Hippocampal formation (tissue), 2 donors: Measurements from ENCODE around the gene TSC22D4.
"Not testable (repeated sequence)": the region's sequence is repeated elsewhere in the genome, so short reads cannot be mapped to it uniquely, and the experiment has no call there.

Experiments
- DNase-seq, 2 donors: peaks; one replicate each; lab custom pipeline; 2025; lab: John Stamatoyannopoulos, UW

The TSC22D4 gene

DNA sequence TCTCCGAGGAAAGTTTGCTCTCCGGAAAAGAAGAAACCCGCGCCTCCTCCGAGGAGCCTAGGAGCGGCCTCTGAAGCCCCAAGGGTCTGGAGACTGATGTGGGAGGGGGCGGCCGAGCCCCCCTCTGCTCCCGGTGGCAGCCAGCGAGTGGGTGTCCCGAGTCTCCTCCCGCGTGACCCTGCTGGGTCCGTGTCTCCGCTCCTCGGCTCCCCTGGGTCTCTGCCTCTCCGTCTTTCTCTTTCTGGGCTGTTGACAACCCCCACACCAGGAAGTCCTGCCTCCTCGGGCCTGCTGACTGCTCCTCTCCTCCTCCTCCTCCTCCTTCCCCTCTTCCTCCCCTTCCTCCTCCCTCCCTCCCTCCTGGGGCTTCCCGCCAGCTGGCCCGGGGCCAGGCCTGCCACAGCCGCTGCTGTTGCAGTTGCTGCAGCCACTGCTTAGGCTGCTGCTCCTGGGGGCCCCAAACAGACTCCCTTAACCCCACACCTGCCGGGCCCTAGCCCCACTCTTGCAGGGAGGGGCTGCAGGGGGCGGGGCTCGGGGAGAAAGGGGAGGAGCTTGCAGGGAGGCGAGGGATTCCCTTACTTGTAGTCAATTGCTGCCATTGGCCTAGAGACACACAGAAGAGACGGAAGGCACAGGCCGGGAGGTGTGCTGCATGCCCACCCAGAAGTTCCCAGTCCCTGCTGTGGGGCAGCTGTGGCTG lies at the start of gene TSC22D4:
TSS of gene TSC22D4 (minus strand) at position 257 of the 703 bp plus-strand sequence. CDS start 1,176 bp downstream, outside the sequence.
- DNase-seq: peak; percentile 95 to 96

DNA sequence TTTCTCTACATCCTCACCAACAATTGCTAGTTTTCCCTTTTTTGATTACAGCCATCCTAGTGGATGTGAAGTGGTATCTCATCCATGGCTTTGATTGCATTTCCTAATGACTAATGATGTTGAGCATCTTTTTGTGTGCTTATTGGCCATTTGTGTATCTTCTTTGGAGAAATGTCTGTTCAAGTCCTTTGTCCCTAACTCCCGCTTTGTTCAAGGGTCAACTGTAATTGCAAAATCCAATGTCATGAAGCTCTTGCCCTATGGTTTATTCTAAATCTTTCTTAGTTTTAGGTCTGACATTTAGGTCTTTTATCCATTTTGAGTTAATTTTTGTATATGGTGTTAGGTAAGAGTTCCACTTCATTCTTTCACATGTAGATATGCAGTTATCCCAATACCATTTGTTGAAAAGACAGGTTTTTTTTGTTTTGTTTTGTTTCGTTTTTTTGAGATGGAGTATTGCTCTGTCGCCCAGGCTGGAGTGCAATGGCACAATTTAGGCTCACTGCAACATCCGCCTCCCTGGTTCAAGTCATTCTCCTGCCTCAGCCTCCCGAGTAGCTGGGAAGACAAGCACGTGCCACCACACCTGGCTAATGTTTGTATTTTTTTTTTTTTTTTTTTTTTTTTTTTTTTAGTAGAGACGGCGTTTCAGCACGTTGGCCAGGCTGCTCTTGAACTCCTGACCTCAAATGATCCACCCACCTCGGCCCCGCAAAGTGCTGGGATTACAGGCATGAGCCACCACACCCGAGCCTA lies 49.3 kb upstream of the TSC22D4 start:
- DNase-seq: not testable (repeated sequence)

DNA sequence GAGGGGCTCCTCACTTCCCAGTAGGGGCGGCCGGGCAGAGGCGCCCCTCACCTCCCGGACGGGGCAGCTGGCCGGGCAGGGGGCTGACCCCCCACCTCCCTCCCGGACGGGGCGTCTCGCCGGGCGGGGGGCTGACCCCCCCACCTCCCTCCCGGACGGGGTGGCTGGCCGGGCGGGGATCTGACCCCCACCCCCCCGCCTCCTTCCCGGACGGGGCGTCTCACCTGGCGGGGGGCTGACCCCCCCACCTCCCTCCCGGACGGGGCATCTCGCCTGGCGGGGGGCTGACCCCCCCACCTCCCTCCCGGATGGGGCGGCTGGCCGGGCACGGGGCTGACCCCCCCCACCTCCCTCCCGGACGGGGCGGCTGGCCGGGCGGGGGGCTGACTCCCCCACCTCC lies 44.2 kb upstream of the TSC22D4 start:
- DNase-seq: not testable (repeated sequence)

DNA sequence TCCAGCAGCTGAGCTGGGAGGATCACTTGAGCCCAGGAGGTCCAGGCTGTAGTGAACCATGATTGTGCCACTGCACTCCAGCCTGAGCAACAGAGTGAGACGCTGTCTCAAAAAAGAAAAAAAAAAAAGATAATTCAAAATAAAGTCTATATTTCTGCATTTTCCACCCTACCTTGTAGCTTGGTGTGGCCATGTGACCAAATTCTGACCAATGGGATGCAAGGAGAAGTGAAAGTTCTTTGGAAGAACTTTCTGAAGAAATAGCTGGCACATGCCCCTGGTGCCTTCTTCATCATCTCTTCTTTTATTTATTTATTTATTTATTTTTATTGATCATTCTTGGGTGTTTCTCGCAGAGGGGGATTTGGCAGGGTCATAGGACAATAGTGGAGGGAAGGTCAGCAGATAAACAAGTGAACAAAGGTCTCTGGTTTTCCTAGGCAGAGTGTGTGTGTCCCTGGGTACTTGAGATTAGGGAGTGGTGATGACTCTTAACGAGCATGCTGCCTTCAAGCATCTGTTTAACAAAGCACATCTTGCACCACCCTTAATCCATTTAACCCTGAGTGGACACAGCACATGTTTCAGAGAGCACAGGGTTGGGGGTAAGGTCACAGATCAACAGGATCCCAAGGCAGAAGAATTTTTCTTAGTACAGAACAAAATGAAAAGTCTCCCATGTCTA lies 43.0 kb upstream of the TSC22D4 start:
- DNase-seq: not testable (repeated sequence)

DNA sequence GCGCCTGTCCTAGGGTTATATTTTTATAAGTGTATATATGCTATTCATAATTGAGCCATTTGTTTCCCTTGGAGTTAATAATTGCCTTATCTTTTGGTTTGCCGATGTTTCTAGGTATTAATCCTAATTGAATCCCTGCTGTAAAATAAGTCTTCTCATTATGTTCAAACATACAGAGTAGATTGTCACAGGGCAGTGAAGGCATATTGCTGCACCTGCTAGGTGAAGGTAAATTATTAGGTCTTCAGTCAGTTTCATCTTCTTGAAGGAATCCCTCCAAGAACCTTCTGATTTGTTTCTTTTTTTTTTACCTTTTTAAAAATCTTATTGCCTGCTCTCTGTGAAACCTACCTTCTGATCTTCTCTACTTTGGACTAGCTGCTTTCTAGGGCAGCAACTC lies 42.1 kb upstream of the TSC22D4 start:
- DNase-seq: no peak

DNA sequence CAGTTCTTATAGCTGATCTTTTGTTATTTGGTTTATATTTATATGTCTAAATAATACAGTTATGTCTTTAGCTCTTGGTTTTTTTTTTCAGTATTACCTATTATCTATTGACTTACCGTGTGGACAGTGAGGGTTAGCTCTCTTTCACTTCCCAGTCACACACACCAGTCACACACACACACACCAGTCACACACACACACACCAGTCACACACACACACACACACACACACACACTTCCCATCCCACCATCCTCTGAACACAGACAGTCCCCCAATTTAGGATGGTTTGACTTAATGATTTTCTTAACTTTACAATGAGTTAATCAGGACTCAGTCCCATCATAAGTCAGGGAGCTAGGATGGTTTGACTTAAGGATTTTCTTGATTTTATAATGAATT lies 41.1 kb upstream of the TSC22D4 start:
- DNase-seq: no peak

DNA sequence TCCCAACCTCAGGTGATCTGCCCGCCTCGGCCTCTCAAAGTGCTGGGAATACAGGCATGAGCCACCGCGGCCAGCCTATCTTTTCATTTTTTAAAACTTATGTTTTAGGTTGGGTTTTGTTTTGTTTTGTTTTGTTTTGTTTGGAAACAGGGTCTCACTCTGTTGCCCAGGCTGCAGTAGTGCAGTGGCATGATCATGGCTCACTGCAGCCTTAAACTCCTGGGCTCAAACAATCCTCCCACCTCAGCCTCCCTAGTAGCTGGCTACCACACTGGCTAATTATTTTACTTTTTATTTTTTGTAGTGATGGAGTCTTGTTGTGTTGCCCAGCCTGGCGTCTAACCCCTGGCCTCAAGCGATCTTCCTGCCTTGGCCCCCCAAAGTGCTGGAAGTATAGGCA lies 40.6 kb upstream of the TSC22D4 start:
- no peak for DNase-seq

DNA sequence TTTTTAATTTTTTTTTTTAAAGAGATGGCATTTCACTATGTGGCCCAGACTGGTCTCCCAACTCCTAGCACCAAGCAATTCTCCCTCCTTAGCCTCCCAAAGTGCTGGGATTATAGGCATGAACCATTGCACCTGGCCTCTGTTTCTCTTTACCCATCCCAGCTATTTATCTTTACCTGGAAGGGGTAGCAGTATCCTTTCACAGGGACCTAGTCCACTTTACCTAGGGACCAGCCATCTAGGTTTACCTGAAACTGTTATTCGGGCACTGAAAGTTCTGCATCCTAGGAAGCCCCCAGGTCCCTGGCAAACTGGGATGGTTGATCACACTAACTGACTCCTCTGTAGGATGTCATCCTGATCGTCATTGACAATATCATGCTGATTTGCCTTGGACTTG lies 38.3 kb upstream of the TSC22D4 start:
- no peak for DNase-seq

DNA sequence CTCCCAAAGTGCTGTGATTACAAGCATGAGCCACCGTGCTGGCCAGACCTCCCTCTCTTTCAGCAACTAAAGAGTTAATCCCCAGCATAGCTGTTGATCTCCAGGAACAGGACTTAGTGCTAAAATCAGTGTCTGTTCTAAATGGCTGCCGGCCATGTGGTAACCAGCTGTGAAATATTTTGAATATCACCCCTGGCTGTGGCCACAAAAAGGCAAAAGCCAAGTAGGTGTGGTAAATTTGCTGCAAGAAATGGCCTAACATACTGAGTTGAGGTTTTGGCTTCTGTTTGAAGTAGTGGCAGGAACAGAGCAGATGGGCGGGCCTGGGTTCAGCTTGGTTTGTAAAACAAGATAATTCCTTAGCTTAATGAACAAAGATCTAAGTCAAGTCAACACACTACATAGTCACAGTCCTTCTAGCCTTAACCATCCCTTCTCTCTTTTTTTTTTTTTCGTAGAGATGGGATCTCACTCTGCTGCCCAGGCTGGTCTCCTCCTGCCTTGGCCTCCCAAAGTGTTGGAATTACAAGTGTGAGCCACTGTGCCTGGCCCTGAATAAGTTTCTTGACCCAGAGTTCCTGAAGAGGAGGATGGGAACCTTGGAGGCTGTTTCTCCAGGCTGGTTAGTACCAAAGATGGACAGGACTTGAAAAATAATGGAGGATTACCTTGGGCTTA lies 37.3 kb upstream of the TSC22D4 start:
- no peak for DNase-seq

DNA sequence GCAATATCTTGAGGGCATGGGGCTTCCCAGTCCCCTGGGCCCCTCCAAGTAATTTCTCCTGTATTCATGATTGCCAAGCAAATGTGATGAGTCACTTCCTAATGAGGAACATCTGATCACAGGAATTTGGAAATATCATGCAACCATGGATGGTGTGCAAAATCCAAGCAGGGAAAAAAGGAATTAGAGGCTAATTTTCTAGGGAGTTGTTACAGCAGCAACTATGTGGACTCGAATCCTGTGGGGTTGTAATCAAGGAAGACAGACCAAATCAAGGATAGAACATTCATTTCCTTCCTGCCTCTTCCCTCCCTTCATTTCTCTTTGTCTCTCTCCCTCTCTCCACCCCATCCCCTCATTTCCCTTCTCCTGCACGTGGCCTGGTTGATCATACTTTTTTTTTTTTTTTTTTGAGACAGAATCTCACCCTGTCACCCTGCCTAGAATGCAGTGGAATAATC lies 36.1 kb upstream of the TSC22D4 start:
- DNase-seq: no peak

DNA sequence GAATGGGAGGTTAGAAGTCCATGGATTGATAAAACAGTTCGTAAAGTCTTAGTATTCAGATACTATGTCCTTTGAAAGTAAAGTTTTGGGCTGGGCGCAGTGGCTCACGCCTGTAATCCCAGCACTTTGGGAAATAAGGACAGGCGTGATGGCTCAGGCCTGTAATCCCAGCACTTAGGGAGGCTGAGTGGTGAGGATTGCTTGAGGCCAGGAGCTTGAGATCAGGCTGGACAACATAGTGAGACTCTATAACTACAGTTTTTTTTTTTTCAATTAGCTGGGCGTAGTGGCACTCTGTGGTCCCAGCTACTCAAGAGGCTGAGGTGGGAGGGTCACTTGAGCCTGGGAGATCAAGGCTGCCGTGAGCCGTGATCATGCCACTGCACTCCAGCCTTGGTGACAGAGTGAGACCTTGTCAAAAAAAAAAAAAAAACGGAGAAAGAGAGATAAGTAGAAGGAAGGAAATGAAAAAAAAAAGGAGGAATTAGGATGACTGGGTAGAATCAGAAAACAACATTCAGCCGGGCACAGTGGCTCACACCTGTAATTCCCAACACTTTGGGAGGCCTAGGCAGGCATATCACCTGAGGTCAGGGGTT lies 34.3 kb upstream of the TSC22D4 start:
- no peak for DNase-seq

DNA sequence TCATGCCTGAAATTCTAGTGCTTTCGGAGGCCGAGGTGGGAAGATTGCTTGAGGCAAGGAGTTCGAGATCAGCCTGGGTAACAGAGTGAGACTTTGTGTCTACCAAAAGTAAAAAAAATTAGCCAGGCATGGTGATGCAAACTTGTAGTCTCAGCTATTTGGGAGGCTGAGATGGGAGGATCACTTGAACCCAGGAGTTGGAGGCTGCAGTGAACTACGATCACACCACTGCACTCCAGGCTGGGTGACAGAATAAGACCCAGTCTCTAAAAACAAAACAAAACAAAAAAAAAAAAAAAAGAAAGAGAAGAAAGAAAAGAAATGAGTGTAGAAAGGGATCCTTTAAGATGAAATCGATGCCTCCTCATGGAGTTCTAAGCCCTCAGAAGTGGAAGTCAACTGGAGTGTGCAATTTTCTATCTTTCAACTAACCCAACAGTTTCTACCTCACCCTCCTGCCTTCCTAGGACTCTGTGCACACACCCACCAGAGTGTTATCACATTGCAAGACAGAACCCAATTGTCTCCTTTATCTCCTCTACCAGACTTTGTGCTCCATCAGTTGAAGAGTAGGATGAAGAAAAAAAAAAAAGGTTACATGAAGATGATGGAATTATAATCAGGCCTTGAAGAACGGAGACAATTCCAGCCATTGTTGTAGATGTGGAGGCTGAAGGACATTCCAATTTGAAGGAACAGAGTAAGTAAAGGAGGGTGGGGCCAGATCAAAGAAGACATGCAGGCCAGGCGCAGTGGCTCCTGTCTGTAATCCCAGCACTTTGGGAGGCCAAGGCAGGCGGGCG lies 31.6 kb upstream of the TSC22D4 start:
- DNase-seq: no peak

DNA sequence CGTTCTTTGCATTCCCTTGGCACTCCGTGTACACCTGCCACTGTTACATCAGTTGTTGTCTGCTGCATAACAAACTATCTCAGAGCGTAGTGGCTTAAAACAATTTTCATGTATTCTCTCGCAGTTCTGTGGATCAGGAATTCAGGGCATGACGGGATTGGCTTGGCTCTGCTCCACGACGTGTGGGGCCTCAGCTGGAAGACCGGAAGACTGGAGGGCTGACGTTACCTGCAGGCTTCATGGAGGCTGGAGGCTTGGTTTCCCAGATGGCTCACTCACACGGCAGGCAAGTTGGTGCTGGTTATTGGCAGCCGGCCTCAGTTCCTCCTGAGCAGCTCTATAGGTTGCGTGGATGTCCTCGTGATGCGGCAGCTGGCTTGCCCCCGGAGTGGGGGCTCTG lies 30.2 kb upstream of the TSC22D4 start:
- DNase-seq: peak in 1 of 2 donors; percentile 8

DNA sequence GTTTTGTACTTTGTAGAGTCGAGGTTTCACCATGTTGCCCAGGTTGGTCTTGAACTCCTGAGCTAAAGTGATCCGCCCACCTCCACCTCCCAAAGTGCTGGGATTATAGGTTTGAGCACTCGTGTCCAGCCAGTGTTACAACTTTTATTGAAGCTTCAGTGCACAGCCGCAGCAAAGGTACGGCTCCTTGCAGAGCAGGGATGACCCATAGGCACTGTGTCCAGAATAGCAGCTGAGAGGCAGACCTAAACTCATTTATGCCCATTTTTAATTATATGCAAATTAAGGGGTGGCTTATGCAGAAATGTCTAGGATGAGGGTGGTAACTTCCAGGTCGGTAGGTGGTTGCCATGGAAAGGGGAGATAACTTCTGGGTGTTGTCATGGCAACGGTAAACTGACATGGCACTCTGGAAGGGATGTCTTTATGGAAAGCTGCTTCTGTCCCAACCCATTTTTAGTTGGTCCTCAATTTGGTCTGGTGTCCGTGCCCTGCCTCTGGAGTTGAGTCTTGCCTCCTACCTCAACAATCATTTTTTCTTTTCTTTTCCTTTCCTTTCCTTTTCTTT lies 27.4 kb upstream of the TSC22D4 start:
- no peak for DNase-seq

DNA sequence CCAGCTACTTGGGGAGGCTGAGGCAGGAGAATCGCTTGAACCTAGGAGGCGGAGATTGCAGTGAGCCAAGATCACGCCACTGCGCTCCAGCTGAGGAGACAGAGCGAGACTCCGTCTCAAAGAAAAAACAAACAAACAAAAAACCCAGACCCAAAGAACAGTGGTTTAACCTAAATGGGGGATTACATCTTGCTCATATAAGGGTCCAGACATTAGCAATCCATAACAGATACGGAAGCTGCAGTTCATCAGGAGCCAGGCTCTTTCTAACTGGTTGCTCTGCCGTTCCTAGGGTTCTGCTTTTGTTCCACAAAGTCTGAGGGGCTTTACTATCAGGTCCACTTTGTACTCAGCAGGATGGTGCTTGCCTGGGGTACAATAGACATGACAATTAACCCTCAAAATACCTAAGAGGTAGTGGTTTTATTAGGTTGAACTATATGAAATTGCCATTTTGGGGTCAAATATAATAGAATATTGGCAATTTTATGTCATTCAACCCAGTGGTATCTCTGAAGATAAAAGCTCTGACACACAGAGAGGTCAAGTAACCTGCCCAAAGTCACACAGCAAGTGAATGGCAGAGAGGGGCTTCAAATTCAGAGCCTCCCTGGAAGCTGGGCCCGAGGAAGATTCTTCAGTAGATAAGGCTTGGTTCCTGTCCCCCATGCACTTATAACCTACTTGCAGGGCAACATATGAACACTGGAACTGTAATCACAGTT lies 26.0 kb upstream of the TSC22D4 start:
- no peak for DNase-seq

DNA sequence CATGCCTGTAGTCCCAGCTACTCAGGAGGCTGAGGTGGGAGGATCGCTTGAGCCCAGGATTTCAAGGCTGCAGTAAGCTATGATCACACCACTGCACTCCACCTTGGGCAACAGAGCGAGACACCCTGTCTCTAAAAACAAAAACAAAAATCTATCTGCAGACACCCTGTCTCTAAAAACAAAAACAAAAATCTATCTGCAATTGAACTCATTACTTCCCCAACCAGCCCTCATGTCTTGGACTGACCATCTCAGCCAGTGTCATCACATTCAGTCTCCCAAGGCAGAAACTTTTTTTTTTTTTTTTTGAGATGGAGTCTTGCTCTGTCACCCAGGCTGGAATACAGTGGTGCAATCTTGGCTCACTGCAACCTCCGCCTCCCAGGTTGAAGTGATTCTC lies 25.0 kb upstream of the TSC22D4 start:
- not testable (repeated sequence) for DNase-seq

DNA sequence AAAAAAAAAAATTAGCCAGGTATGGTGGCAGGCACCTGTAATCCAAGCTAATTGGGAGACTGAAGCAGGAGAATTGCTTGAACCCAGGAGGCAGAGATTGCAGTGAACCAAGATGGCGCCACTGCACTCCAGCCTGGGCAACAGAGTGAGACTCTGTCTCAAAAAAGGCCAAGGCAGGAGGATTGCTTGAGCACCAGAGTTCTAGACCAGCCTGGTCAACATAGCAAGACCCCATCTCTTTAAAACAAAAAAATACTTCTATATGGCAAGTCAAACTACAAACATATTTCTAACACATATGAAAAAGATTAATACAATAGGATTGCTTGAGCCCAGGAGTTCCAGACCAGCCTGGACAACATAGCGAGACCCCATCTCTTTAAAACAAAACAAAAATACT lies 21.7 kb upstream of the TSC22D4 start:
- not testable (repeated sequence) for DNase-seq

DNA sequence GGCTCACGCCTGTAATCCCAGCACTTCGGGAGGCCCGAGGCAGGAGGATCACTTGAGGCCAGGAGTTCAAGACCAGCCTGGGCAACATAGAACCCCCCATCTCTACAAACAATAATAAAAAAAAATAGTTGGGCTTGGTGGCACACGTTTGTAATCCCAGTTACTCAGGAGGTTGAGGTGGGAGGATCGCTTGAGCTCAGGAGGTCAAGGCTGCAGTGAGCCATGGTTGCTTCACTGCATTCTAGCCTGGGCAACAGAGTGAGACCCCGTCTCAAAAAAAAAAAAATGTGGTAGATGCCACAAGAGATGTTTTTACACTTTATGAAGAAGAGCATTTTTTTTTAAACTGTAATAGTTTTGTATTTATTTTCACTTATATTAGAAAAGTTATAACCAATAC lies 17.5 kb upstream of the TSC22D4 start:
- DNase-seq: no peak

DNA sequence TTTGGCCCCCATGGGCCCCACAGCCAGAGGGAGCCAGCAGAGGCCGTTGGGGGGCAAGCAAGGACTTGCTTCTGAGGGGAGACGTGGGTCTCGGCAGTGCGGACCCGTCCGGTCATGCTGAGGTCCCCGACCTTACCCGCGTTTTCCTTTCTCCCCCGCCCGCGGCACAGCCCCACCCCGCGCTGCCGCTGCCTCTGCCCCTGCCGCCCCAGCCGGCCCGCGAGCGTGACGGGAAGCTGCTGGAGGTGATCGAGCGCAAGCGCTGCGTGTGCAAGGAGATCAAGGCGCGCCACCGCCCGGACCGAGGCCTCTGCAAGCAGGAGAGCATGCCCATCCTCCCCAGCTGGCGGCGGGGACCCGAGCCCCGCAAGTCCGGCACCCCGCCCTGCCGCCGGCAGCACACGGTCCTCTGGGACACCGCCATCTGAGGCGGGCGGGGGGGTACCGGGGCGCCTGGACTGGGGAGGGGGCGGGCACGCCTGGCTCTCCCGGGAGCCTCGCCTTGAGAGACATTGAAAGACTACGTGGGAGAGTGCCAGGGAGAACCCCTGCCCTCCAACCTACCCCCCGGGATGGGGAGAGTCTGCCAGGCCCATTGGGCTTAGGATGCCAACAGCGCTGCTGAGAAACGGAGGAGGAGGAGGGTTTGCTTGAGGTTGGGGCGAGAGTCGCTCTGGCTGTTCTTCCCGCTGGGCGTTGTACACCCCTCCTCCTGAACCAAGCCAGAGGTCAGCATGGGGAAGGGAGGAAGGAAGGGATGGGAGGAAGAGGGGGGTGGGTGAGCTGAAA lies 14.7 kb upstream of the TSC22D4 start:
- peak; percentile 30 to 59 for DNase-seq
